Peyer's patch (tissue), 4 donors: Measurements from ENCODE around the gene ZNF300.

Experiments
- POLR2A ChIP-seq, 2 donors: fragments of 450-650 bp; IDR thresholded peaks; one replicate each; pipeline ENCODE4 v1.5.1; 2017; ENCODE audit warnings: antibody characterized with exemption in 2 of 2, mild to moderate bottlenecking in 2 of 2, moderate library complexity in 2 of 2
- TF ChIP-seq, protein P1 (sequence below), 6 experiments: fragments of 450-650 bp in 4 of 6; fragments of 200-600 bp in 2 of 6; sonication (generic) in 1 of 6; IDR thresholded peaks; one replicate each; pipeline ENCODE4 v1.5.1; 2017 to 2019; ENCODE audit warnings: antibody characterized with exemption in 6 of 6, mild to moderate bottlenecking in 3 of 6, moderate library complexity in 1 of 6

DNA sequence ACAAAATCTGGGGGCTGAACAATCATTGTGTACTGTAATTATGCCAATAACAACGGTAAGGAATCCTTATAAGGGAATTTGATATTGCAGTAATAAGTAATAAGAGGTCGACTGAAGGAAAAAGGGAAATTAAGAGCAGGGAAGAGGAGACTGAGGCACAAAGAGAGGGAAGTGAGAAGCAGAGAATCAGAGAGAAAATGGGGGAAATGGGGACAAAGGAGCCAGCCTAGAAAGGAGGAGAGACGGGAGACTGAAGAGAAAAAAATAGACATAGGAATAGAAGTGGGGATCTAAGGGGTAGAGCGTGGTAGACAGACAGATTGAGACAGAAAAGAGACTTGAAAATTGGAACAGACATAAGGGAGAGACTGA, 518 bp upstream of the ZNF300 start:
- TF ChIP-seq, protein P1, sequence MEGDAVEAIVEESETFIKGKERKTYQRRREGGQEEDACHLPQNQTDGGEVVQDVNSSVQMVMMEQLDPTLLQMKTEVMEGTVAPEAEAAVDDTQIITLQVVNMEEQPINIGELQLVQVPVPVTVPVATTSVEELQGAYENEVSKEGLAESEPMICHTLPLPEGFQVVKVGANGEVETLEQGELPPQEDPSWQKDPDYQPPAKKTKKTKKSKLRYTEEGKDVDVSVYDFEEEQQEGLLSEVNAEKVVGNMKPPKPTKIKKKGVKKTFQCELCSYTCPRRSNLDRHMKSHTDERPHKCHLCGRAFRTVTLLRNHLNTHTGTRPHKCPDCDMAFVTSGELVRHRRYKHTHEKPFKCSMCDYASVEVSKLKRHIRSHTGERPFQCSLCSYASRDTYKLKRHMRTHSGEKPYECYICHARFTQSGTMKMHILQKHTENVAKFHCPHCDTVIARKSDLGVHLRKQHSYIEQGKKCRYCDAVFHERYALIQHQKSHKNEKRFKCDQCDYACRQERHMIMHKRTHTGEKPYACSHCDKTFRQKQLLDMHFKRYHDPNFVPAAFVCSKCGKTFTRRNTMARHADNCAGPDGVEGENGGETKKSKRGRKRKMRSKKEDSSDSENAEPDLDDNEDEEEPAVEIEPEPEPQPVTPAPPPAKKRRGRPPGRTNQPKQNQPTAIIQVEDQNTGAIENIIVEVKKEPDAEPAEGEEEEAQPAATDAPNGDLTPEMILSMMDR (IDR thresholded peaks at IDR 0.05): no peak
- TF ChIP-seq POLR2A (IDR thresholded peaks at IDR 0.05): no peak
